Activated naive CD4-positive, alpha-beta T cell treated with anti-CD3 and anti-CD28 coated beads, Interleukin-2, amount 50 U/mL, for 72 hours (primary cell): ENCODE results near the gene ZDHHC20. TPM values are rescaled to one million over a fixed set of nuclear protein-coding genes. Genes with fewer than 3 reads are reported as not detected.
"Not testable (repeated sequence)": the region's sequence is repeated elsewhere in the genome, so short reads cannot be mapped to it uniquely, and the experiment has no call there.

Source experiments
- ATAC-seq, 2 donors: fragments of 150-1000 bp; cut with Tn5 transposase; 2 replicates each; pipeline ENCODE4 v1.10.0; 2021; ENCODE audit warnings: mild to moderate bottlenecking in 2 of 2, moderate library complexity in 2 of 2
- DNase-seq, 2 donors: peaks; one replicate each; pipeline ENCODE4 v3.0.0; 2021 to 2022; ENCODE audit warnings: low spot score in 2 of 2
- H3K27ac Mint-ChIP-seq, 2 donors: one replicate each; pipeline ENCODE4 v1.8.0; 2022; ENCODE audit warnings: mild to moderate bottlenecking in 2 of 2, mixed read lengths in 2 of 2
- H3K36me3 Mint-ChIP-seq, 2 donors: one replicate each; pipeline ENCODE4 v1.8.0; 2022; ENCODE audit warnings: mixed read lengths in 2 of 2
- H3K9me3 Mint-ChIP-seq, 2 donors: one replicate each; pipeline ENCODE4 v1.8.0; 2022; ENCODE audit warnings: mixed read lengths in 2 of 2
- total RNA-seq, 2 donors: library from RNA; stranded (reverse); gene quantifications; one replicate each; pipeline ENCODE4 v1.2.3, GENCODE V29; 2022

Gene ZDHHC20
- total RNA-seq, 2 donors from 2014 or later = 42.6 to 44.1 TPM

GRCh38 chr13:21450936-21451335 lies 8.2 kb downstream of the ZDHHC20 start:
- ATAC-seq (no peak), DNase-seq (no peak)
- peaks cover 0 to 6% of the 10 kb centered on the region in 2 donors for H3K9me3 Mint-ChIP-seq
- peaks cover 6 to 39% of the 10 kb centered on the region in 2 donors for H3K36me3 Mint-ChIP-seq
- no peak overlapping the region for H3K27ac Mint-ChIP-seq

- Mint-ChIP-seq H3K27ac (peak overlapping the region; percentile 32 to 55), H3K9me3 (peaks cover 0 to 3% of the 10 kb centered on the region in 2 donors), H3K36me3 (peaks cover 6 to 10% of the 10 kb centered on the region in 2 donors)
- DNase-seq (no peak), ATAC-seq (no peak)
Observed at GRCh38 chr13:21446656-21447055, 12.4 kb downstream of the ZDHHC20 start.

DNA sequence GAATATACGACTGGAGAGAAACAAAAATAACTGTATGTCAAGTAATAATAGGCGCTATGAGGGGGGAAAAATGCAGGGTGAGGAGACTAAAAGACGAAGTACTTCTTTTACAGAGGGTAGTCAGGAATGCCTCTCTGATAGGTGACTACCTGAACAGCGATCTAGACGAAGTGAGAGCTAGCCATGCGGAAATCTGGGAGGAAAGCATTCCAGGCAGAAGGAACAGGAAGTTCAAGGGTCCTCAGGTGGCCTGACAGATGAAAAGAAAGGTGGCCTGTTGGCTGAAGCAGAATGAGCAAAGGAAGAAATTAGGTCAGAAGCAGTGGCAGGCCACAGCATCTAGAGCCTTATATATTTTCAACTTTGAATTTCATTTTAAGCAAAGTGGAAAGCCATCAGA lies 13.3 kb downstream of the ZDHHC20 start:
- Mint-ChIP-seq H3K36me3 (peaks cover 6 to 7% of the 10 kb centered on the region in 2 donors), H3K9me3 (peaks cover 0 to 5% of the 10 kb centered on the region in 2 donors), H3K27ac (no peak overlapping the region)
- DNase-seq (no peak), ATAC-seq (no peak)

- no peak for ATAC-seq
- H3K36me3 Mint-ChIP-seq = peaks cover 6 to 20% of the 10 kb centered on the region in 2 donors
- peaks cover 3 to 5% of the 10 kb centered on the region in 2 donors for H3K9me3 Mint-ChIP-seq
- H3K27ac Mint-ChIP-seq = no peak overlapping the region
- no peak for DNase-seq
Observed at GRCh38 chr13:21443171-21443570, 15.9 kb downstream of the ZDHHC20 start.

- DNase-seq (no peak), ATAC-seq (no peak)
- H3K9me3 Mint-ChIP-seq = peaks cover 4 to 12% of the 10 kb centered on the region in 2 donors
- H3K36me3 Mint-ChIP-seq = peaks cover 6 to 43% of the 10 kb centered on the region in 2 donors
- peak overlapping the region in 1 of 2 donors; percentile 78 for H3K27ac Mint-ChIP-seq
Observed at GRCh38 chr13:21436582-21436981, 22.5 kb downstream of the ZDHHC20 start.

- Mint-ChIP-seq H3K36me3 (peaks cover 11 to 48% of the 10 kb centered on the region in 2 donors), H3K27ac (peak overlapping the region; percentile 1 to 42), H3K9me3 (peaks cover 9 to 16% of the 10 kb centered on the region in 2 donors)
- DNase-seq (peak in 1 of 2 donors; percentile 14), ATAC-seq (peak; percentile 87)
Observed at GRCh38 chr13:21435687-21436151, 23.4 kb downstream of the ZDHHC20 start.

DNA sequence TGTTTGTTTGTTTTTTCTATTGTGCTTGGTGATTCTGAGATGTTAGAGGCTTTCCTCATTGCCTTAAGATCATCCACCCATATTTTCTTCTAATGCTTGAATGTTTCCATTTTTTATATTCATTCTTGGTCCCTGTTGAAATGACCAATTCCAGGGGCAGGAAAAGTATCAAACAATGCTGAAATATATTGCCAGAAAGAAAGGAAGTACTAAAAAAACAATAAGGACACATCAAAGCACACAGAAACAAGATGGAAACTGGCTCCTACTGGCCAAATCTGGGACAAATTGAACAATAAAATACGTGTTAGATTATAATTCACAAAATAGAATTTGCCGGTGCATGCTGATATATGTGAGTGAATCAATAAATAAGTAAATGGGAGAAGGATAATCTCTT lies 23.9 kb downstream of the ZDHHC20 start:
- Mint-ChIP-seq H3K36me3 (peaks cover 16 to 53% of the 10 kb centered on the region in 2 donors), H3K27ac (peak overlapping the region; percentile 42 to 57), H3K9me3 (peaks cover 14 to 21% of the 10 kb centered on the region in 2 donors)
- ATAC-seq (no peak), DNase-seq (no peak)

GRCh38 chr13:21434588-21434987 lies 24.5 kb downstream of the ZDHHC20 start:
- H3K36me3 Mint-ChIP-seq = peaks cover 23 to 60% of the 10 kb centered on the region in 2 donors
- DNase-seq = no peak
- ATAC-seq = no peak
- no peak overlapping the region for H3K27ac Mint-ChIP-seq
- H3K9me3 Mint-ChIP-seq = peaks cover 20 to 28% of the 10 kb centered on the region in 2 donors

DNA sequence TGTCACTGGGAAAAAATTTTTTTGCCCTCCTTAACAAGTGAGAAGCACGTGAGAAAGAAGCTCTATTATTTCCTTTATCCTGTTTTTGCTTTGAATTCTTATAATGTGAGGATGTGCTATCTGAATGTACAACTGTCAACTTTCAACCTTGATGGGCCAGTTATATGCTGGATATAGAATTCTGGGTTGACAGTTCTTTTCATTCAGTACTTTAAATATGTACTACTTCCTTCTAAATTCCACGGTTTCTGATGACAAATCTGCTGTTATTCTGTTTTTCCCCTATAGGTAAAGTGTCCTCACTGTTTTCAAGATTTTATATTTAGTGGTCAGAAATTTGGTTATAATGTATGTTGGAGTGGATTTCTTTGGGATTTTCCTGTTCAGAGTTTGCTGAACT lies 29.9 kb downstream of the ZDHHC20 start:
- peaks cover 17 to 27% of the 10 kb centered on the region in 2 donors for H3K9me3 Mint-ChIP-seq
- H3K36me3 Mint-ChIP-seq = peaks cover 23 to 30% of the 10 kb centered on the region in 2 donors
- ATAC-seq = no peak
- no peak for DNase-seq
- no peak overlapping the region for H3K27ac Mint-ChIP-seq

GRCh38 chr13:21427741-21428140 lies 31.4 kb downstream of the ZDHHC20 start:
- peaks cover 17 to 24% of the 10 kb centered on the region in 2 donors for H3K9me3 Mint-ChIP-seq
- H3K36me3 Mint-ChIP-seq = peaks cover 23 to 30% of the 10 kb centered on the region in 2 donors
- no peak overlapping the region for H3K27ac Mint-ChIP-seq
- DNase-seq (no peak), ATAC-seq (no peak)

DNA sequence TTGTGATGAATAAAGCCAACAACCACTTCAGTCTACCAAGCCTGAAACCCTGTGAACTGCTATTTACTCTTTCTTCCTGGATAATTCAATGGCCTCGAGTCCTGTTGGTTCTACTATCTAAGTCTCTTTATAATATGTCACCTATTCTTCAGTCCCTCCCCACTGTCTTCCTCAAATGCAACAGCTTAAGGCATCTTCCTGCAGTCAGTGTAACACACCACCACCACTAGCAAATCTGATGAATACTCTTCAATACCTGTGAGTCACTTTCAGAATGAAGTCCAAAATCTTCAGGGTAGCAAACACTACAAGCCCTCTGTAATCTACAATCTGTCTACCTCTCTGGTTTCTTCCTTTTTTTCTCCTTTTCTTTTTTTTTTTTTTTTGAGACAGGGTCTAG lies 32.9 kb downstream of the ZDHHC20 start:
- DNase-seq = no peak
- Mint-ChIP-seq H3K9me3 (peaks cover 17 to 24% of the 10 kb centered on the region in 2 donors), H3K36me3 (peaks cover 23 to 30% of the 10 kb centered on the region in 2 donors), H3K27ac (no peak overlapping the region)
- peak; percentile 81 to 89 for ATAC-seq

GRCh38 chr13:21420706-21421105 lies 38.4 kb downstream of the ZDHHC20 start:
- no peaks in the 10 kb centered on the region for H3K9me3 Mint-ChIP-seq
- ATAC-seq (peak in 1 of 2 donors; percentile 44), DNase-seq (no peak)
- no peaks in the 10 kb centered on the region for H3K36me3 Mint-ChIP-seq
- H3K27ac Mint-ChIP-seq = no peak overlapping the region

GRCh38 chr13:21413013-21413412 lies 46.1 kb downstream of the ZDHHC20 start:
- Mint-ChIP-seq H3K27ac (no peak overlapping the region), H3K36me3 (peaks cover 41 to 42% of the 10 kb centered on the region in 2 donors), H3K9me3 (peaks cover 0 to 5% of the 10 kb centered on the region in 2 donors)
- no peak for DNase-seq
- ATAC-seq = no peak

DNA sequence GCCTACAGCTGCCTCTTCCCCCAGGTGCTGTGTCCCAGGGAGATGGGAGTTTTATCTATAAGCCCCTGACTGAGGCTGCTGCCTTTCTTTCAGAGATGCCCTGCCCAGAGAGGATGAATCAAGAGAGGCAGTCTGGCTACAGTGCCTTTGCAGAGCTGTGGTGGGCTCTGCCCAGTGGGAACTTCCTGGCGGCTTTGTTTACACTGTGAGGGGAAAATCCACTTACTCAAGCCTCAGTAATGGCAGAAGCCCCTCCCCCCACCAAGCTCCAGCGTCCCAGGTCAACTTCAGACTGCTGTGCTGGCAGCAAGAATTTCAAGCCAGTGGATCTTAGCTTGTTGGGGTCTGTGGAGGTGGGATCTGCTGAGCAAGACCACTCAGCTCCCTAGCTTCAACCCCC lies 48.6 kb downstream of the ZDHHC20 start:
- DNase-seq, ATAC-seq, H3K27ac Mint-ChIP-seq: not testable (repeated sequence)
- Mint-ChIP-seq H3K36me3 (peaks cover 42 to 68% of the 10 kb centered on the region in 2 donors), H3K9me3 (peaks cover 0 to 13% of the 10 kb centered on the region in 2 donors)

GRCh38 chr13:21405309-21405708 lies 53.8 kb downstream of the ZDHHC20 start:
- Mint-ChIP-seq H3K36me3 (peaks cover 24 to 60% of the 10 kb centered on the region in 2 donors), H3K9me3 (peaks cover 0 to 13% of the 10 kb centered on the region in 2 donors), H3K27ac (no peak overlapping the region)
- DNase-seq (no peak), ATAC-seq (no peak)

DNA sequence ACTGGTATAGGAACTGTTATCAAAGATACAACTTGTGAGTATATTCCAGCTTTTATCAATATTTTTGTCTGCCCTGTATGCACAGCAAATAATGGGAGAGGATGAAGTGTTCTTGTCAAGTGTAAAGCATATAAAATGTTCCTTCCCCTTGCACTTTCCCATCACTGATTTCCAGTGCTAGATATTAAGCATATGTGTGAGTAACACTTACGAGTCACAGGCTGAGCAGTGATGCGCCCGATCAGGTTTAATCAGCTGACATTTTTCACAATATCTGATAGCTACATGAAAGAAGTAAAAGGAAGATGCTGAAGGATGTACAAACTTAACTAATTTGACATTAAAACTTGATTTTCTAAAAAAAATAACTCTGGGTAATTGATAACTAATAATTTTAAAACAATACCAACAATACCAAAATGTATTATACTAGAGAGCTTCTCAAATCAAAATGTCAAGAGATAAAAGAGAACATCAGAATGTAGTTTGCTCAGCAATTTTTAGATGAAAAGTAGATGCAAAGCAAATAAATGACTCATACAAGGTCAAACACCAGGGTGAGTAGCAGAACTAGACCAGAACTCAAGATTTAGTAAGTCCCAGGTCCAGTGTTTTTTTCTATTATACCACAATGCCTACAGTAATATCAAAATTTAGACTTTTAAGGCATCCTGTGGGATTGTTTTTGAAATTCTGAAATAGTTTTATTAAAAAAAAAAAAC lies 56.4 kb downstream of the ZDHHC20 start:
- Mint-ChIP-seq H3K9me3 (peaks cover 0 to 8% of the 10 kb centered on the region in 2 donors), H3K36me3 (peaks cover 0 to 41% of the 10 kb centered on the region in 2 donors), H3K27ac (peak overlapping the region in 1 of 2 donors; percentile 3)
- ATAC-seq (peak; percentile 66 to 71), DNase-seq (no peak)

GRCh38 chr13:21399741-21400140 lies 59.4 kb downstream of the ZDHHC20 start:
- peak in 1 of 2 donors; percentile 51 for ATAC-seq
- DNase-seq = no peak
- Mint-ChIP-seq H3K9me3 (no peaks in the 10 kb centered on the region), H3K36me3 (peaks cover 0 to 32% of the 10 kb centered on the region in 2 donors), H3K27ac (peak overlapping the region in 1 of 2 donors; percentile 54)
